ENCODE data around the gene MAP4K5. TPM values are rescaled to one million over a fixed set of nuclear protein-coding genes. Genes with fewer than 3 reads are reported as not detected.

MAP4K5 gene
- 86.0 and 97.2 TPM in 2 replicates for total RNA-seq

GRCh38 chr14:50532502-50533240 lies at the start of gene MAP4K5:
Gene MAP4K5 (minus strand): TSS chr14:50532569. CDS start chr14:50532049, 520 bp downstream.

GRCh38 chr14:50559990-50560930 lies 27.9 kb upstream of the MAP4K5 start, which contains the start of gene ATL1:
Gene ATL1 (plus strand): TSS chr14:50560145. CDS start chr14:50560266, 121 bp downstream.

GRCh38 chr14:50396631-50397389 lies 135.6 kb downstream of the MAP4K5 start, which contains the start of gene CDKL1:
Gene CDKL1 (minus strand): TSS chr14:50396881. CDS start chr14:50395868, 1,013 bp downstream.

Small RNA genes within 50 kb of the gene (small RNA-seq; reads per million reads assigned to genes)
- not detected for gene RF00019 (ENCODE audit: low replicate concordance)
- not detected for gene SNRPGP1 (ENCODE audit: low replicate concordance)

Other genes with a start within 250 kb of the MAP4K5 start
- gene L2HGDH, start 220.3 kb downstream of the MAP4K5 start, total RNA-seq: 1.8 and 4.4 TPM in 2 replicates
- gene DMAC2L, start 220.2 kb downstream of the MAP4K5 start, total RNA-seq: 3.3 and 7.7 TPM in 2 replicates
- gene CDKL1, start 135.7 kb downstream of the MAP4K5 start, total RNA-seq: 15.3 and 21.8 TPM in 2 replicates
- gene ATL1, start 27.6 kb upstream of the MAP4K5 start, total RNA-seq: 0.66 and 8.4 TPM in 2 replicates
- gene SAV1, start 135.7 kb upstream of the MAP4K5 start, total RNA-seq: 25.8 and 47.2 TPM in 2 replicates

Measured in placental pericyte (primary cell).